ENCODE results near the gene GLYATL1. TPM values are rescaled to one million over a fixed set of nuclear protein-coding genes. Genes with fewer than 3 reads are reported as not detected.

The GLYATL1 gene
- total and polyA plus RNA-seq, 2 of the 8 experiments (the other 6 are each of a cell fraction or from before 2014, with no cell fraction given): 8.6 to 10.7 TPM

GRCh38 chr11:58965246-58965985, 26.1 kb downstream of the GLYATL1 start:
- DNase-seq (ENCODE audit: low read depth in 1 of 2, low spot score in 2 of 2): no peak
- H3K9ac ChIP-seq (replicated peaks in 1 of 4; ENCODE audit: extremely low read depth in 1 of 4, low read depth in 3 of 4, low read length in 3 of 4): no peak overlapping the region
- H3K27me3 ChIP-seq (replicated peaks in 1 of 4; ENCODE audit: control insufficient read depth in 3 of 4, extremely low read depth in 1 of 4, insufficient read depth in 3 of 4, low read length in 3 of 4): peaks cover 0 to 16% (median 13%) of the 10 kb centered on the region in 4 experiments; a peak in 6 of 7 replicates
- POLR2A ChIA-PET (ENCODE audit: partially characterized antibody): no interaction called here
- WGBS, 2 experiments (ENCODE audit: extremely low coverage in 1 of 2, insufficient coverage in 1 of 2, insufficient read length in 1 of 2, insufficient replicate concordance in 2 of 2, low coverage in 1 of 2, low lambda C conversion rate in 2 of 2, missing lambda C conversion rate in 1 of 2): 74% methylated on average over 6 of the region's 6 CpGs; no CpG with 5 or more reads in 1 of the 2 experiments
- H4K8ac ChIP-seq (ENCODE audit: extremely low read depth, insufficient read depth, low read length): no peak overlapping the region
- no peak overlapping the region for H2BK12ac ChIP-seq (ENCODE audit: low read depth, low read length)
- no peaks in the 10 kb centered on the region for H4K20me1 ChIP-seq (replicated peaks in 1 of 2; ENCODE audit: control insufficient read depth in 1 of 2, insufficient read depth in 2 of 2, low read length in 2 of 2)
- H2AK5ac ChIP-seq (ENCODE audit: low read depth, low read length): no peak overlapping the region
- peaks cover 0 to 2% (median 0%) of the 10 kb centered on the region in 4 experiments; a peak in 1 of 7 replicates for H3K4me1 ChIP-seq (replicated peaks in 1 of 4; ENCODE audit: control insufficient read depth in 3 of 4, insufficient read depth in 4 of 4, low read length in 3 of 4)
- no peak overlapping the region for H3K4me3 ChIP-seq (ENCODE audit: extremely low read depth in 1 of 4, insufficient read depth in 2 of 4, low read depth in 3 of 4, low read length in 4 of 4)
- no peaks in the 10 kb centered on the region for H3K9me3 ChIP-seq (ENCODE audit: insufficient read depth in 2 of 2, low read depth in 1 of 2, low read length in 1 of 2)
- no peak for FAIRE-seq
- no peaks in the 10 kb centered on the region; the same call in 1 of the 2 replicates for H3K23me2 ChIP-seq (ENCODE audit: low read depth, low read length)
- H2BK5ac ChIP-seq (ENCODE audit: low read depth, low read length): no peak overlapping the region
- no peaks in the 10 kb centered on the region for H3K79me2 ChIP-seq (ENCODE audit: control insufficient read depth in 1 of 2, insufficient read depth in 2 of 2, low read length in 2 of 2)
- no peak overlapping the region for H2AFZ ChIP-seq (ENCODE audit: low read length)
- H4K5ac ChIP-seq (ENCODE audit: insufficient read length, low read depth, low read length): no peak overlapping the region
- H3K4me2 ChIP-seq (ENCODE audit: insufficient read depth in 1 of 2, low read depth in 2 of 2, low read length in 2 of 2): no peak overlapping the region
- no peak overlapping the region for H3K18ac ChIP-seq (ENCODE audit: extremely low read depth, low read length)
- H2BK20ac ChIP-seq (ENCODE audit: low read length): no peak overlapping the region
- H3K56ac ChIP-seq (replicated peaks; ENCODE audit: insufficient read length, low read depth, low read length): no peak overlapping the region
- CTCF ChIA-PET (ENCODE audit: partially characterized antibody): interaction anchor here (0.6 to 1.2 kb wide), 2 partner anchors 33 to 1434 kb away, joined by 3 read pairs; no protein-coding TSS in a partner anchor
- no peak overlapping the region for H4K91ac ChIP-seq (replicated peaks; ENCODE audit: insufficient read length, low read length)
- no peaks in the 10 kb centered on the region for H3K36me3 ChIP-seq (ENCODE audit: control insufficient read depth in 2 of 4, insufficient read depth in 4 of 4, low read length in 3 of 4)
- no peak overlapping the region for H3K23ac ChIP-seq (ENCODE audit: insufficient read length)
- H3K27ac ChIP-seq (ENCODE audit: low read depth, low read length): no peak overlapping the region
- no peak overlapping the region for H3K4ac ChIP-seq (replicated peaks; ENCODE audit: insufficient read length, low read depth, low read length)
- H2BK120ac ChIP-seq (replicated peaks; ENCODE audit: low read depth, low read length): no peak overlapping the region
- H3K79me1 ChIP-seq (ENCODE audit: low read depth, low read length): no peaks in the 10 kb centered on the region
- H3K14ac ChIP-seq (ENCODE audit: insufficient read length): no peak overlapping the region
- H2BK15ac ChIP-seq (ENCODE audit: low read length): no peak overlapping the region
- TF ChIP-seq BACH1 (IDR thresholded peaks at IDR 0.05; ENCODE audit: low read length): no peak
- TF ChIP-seq TAF1 (IDR thresholded peaks at IDR 0.05; ENCODE audit: low read depth, low read length): no peak
- TF ChIP-seq ATF2 (IDR thresholded peaks at IDR 0.05; ENCODE audit: low read length): no peak
- TF ChIP-seq ASH2L (IDR thresholded peaks at IDR 0.05; ENCODE audit: low read length): no peak
- TF ChIP-seq BCL11A (IDR thresholded peaks at IDR 0.05; ENCODE audit: low read depth in 2 of 2, low read length in 2 of 2): no peak
- no peak for TF ChIP-seq TCF12 (IDR thresholded peaks at IDR 0.05; ENCODE audit: low read depth, low read length)
- TF ChIP-seq CHD2 (IDR thresholded peaks at IDR 0.05; ENCODE audit: low read length): no peak
- TF ChIP-seq TBP (IDR thresholded peaks at IDR 0.05; ENCODE audit: low read depth, low read length): no peak
- no peak for TF ChIP-seq CTCF (IDR thresholded peaks at IDR 0.05; ENCODE audit: control extremely low read depth in 1 of 3, insufficient read depth in 1 of 3, low read depth in 1 of 3, low read length in 3 of 3)
